Neural crest cell (in vitro differentiated cells): Measurements from ENCODE around the gene ZNF14. TPM values are rescaled to one million over a fixed set of nuclear protein-coding genes. Genes with fewer than 3 reads are reported as not detected.
"Not testable (repeated sequence)": the region's sequence is repeated elsewhere in the genome, so short reads cannot be mapped to it uniquely, and the experiment has no call there.

Source experiments
- DNase-seq: peaks from one replicate; pipeline ENCODE4 v3.0.0; 2021; ENCODE audit warnings: low read depth, mixed read lengths, low spot score
- H3K27ac Mint-ChIP-seq: one replicate; pipeline ENCODE4 v1.8.0; 2021; ENCODE audit warnings: mild to moderate bottlenecking, mixed read lengths; ENCODE audit not compliant: unreplicated experiment
- H3K27me3 Mint-ChIP-seq: 2 replicates; pipeline ENCODE4 v1.8.0; 2021; ENCODE audit warnings: low read depth, mild to moderate bottlenecking, mixed read lengths
- H3K36me3 Mint-ChIP-seq: 2 replicates; pipeline ENCODE4 v1.8.0; 2021; ENCODE audit warnings: low read depth, mild to moderate bottlenecking, mixed read lengths
- H3K4me1 Mint-ChIP-seq: 2 replicates; pipeline ENCODE4 v1.8.0; 2021; ENCODE audit warnings: mixed read lengths
- H3K4me3 Mint-ChIP-seq: one replicate; pipeline ENCODE4 v1.8.0; 2021; ENCODE audit warnings: mild to moderate bottlenecking, mixed read lengths
- H3K9me3 Mint-ChIP-seq: 2 replicates; pipeline ENCODE4 v1.8.0; 2021; ENCODE audit warnings: mixed read lengths
- total RNA-seq: library from RNA; stranded (reverse); gene quantifications from 2 replicates; pipeline ENCODE4 v1.2.1, GENCODE V29; 2021
- TF ChIP-seq, protein P1 (sequence below): fragments of 200-600 bp; sonication (generic); conservative IDR thresholded peaks from 2 replicates; pipeline ENCODE4 v1.5.0; 2021; ENCODE audit warnings: antibody characterized with exemption, mild to moderate bottlenecking

ZNF14 gene
- total RNA-seq, 1 donor from 2014 or later, result 9.3 TPM

DNA sequence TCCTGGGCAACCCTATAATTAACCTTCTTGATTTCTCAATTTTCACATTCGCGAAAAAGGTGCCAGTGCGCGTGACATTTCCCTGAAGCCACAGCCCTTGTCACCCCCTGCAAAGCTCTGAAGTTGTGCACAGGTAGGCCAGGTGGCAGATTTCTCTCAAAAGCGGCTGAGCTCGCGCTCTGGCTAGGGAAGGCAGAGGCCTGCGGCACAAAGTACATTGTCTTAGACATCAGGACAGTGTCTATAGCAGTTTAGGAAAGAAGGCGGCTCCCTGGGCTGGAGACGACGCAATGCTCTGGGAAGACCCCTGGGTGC is 42.9 kb upstream of the ZNF14 start:
- H3K36me3 Mint-ChIP-seq, result peaks cover 10% of the 10 kb centered on the region
- peaks cover 27% of the 10 kb centered on the region for H3K4me1 Mint-ChIP-seq
- no peak for DNase-seq
- H3K27ac Mint-ChIP-seq, result peak overlapping the region; percentile 76
- H3K9me3 Mint-ChIP-seq, result peaks cover 8% of the 10 kb centered on the region
- H3K4me3 Mint-ChIP-seq, result peak overlapping the region; percentile 96
- TF ChIP-seq, protein P1, sequence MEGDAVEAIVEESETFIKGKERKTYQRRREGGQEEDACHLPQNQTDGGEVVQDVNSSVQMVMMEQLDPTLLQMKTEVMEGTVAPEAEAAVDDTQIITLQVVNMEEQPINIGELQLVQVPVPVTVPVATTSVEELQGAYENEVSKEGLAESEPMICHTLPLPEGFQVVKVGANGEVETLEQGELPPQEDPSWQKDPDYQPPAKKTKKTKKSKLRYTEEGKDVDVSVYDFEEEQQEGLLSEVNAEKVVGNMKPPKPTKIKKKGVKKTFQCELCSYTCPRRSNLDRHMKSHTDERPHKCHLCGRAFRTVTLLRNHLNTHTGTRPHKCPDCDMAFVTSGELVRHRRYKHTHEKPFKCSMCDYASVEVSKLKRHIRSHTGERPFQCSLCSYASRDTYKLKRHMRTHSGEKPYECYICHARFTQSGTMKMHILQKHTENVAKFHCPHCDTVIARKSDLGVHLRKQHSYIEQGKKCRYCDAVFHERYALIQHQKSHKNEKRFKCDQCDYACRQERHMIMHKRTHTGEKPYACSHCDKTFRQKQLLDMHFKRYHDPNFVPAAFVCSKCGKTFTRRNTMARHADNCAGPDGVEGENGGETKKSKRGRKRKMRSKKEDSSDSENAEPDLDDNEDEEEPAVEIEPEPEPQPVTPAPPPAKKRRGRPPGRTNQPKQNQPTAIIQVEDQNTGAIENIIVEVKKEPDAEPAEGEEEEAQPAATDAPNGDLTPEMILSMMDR, result no peak
- no peaks in the 10 kb centered on the region for H3K27me3 Mint-ChIP-seq

DNA sequence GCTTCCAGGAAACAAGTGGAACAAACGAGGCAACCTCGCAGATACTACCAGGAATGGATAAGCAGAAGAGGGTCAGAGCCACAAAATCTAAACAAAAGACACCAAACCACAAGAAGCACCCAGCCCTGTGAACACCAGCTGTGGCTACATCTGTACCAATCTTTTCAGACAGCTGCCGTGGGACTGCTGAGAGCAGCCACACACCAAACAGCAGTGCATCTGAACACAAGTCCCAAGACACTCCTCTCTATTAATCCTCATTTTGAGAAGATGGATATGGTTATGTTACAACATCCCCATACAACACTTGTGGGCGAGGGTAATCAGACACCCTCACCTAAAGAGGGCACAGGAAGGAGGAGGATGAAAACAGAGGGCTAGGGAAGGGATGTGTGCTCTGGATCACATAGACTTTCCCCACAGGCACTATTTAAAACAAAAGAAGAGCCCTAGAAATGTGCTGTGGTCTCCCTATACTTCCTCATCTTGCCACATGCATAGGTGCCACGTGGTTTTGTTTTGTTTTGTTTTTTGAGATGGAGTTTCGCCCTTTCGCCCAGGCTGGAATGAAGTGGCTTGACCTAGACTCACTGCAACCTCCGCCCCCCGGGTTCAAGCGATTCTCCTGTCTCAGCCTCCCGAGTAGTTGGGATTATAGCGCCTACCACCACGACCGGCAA is 41.6 kb upstream of the ZNF14 start:
- Mint-ChIP-seq H3K4me1 (peaks cover 27% of the 10 kb centered on the region), H3K4me3 (peak overlapping the region; percentile 96), H3K9me3 (peaks cover 6% of the 10 kb centered on the region), H3K27ac (no peak overlapping the region), H3K27me3 (no peaks in the 10 kb centered on the region), H3K36me3 (peaks cover 7% of the 10 kb centered on the region)
- TF ChIP-seq, protein P1, result no peak
- no peak for DNase-seq

DNA sequence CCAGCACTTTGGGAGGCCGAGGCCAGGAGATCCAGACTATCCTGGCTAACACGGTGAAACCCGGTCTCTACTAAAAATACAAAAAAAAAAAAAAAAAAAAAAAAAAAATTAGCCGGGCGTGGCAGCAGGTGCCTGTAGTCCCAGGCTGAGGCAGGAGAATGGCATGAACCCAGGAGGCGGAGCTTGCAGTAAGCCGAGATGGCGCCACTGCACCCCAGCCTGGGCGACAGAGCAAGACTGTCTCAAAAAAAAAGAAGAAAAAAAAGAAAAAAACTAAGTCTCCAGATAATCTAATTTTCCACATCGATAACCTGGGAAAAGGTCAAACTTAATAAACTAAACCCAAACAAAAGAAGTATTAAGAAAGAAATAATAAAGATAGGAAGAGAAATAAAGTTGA is 39.1 kb upstream of the ZNF14 start:
- H3K27ac Mint-ChIP-seq, H3K9me3 Mint-ChIP-seq, H3K27me3 Mint-ChIP-seq, DNase-seq, H3K36me3 Mint-ChIP-seq: not testable (repeated sequence)
- Mint-ChIP-seq H3K4me3 (peak overlapping the region; percentile 62), H3K4me1 (peaks cover 15% of the 10 kb centered on the region)

DNA sequence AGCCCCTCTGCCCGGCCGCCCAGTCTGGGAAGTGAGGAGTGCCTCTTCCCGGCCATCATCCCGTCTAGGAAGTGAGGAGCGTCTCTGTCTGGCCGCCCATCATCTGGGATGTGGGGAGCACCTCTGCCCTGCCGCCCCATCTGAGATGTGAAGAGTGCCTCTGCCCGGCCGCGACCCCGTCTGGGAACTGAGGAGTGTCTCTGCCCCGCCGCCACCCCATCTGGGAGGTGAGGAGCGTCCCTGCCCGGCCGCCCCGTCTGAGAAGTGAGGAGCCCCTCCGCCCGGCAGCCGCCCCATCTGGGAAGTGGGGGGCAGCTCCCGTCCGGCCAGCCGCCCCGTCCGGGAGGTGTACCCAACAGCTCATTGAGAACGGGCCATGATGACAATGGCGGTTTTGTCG is 37.1 kb upstream of the ZNF14 start:
- not testable (repeated sequence) for DNase-seq, H3K27ac Mint-ChIP-seq

DNA sequence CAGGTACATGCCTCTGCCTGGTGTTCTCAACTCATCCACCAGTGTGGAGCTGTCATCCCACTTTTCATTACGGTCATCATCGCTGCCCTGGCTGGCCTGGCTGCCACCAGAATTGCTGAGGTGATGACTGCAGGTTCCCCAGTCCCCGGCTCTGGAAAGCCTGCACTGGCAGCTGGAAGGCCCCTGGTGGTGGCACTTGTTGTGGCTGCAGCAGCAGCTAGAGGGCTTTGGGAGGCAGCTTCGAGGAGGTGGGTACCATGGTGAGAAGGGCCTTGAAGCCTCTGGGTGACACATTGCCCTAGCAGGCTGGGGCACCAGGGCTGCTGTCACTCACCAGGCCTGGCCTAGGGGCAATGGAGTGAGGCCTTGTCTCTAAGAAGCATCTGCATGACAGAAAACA is 25.3 kb upstream of the ZNF14 start:
- Mint-ChIP-seq H3K9me3 (no peaks in the 10 kb centered on the region), H3K27me3 (no peaks in the 10 kb centered on the region), H3K4me1 (no peaks in the 10 kb centered on the region), H3K27ac (no peak overlapping the region), H3K36me3 (peaks cover 2% of the 10 kb centered on the region), H3K4me3 (no peak overlapping the region)
- DNase-seq, result no peak
- TF ChIP-seq, protein P1, result no peak

More for the DNA sequence above, 37.1 kb upstream of the ZNF14 start:
- not testable (repeated sequence) for H3K36me3 Mint-ChIP-seq, H3K4me1 Mint-ChIP-seq, H3K9me3 Mint-ChIP-seq, H3K27me3 Mint-ChIP-seq, H3K4me3 Mint-ChIP-seq

DNA sequence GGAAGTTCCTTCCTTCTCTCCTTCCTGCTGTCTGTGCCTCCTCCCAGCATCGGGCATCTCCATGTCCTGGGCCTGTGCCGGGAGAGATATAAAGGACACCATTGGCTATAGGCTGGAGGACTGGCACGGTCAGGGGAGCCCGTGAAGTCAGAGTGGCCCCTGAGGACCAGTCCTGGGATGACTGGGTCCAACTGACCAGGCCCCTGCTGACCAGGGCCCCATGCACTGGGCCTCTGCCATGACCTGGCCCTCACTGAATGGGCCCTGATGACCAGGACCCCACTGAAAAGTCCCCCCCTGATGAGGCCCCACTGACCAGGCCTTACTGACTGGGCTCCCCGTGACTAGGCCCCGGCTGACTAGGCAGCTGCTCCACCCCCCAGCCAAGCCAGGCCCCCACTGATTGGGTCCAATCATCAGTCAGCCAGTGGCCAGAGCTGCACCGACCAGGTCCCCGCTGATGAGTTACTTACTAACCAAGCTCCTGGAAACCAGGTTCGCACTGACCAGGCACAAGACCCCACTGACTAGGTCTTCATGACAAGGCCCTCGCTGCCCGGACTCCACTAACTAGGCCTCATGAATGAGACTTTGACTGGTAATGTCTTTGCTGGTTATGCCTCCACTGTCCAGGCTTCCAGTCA is 20.0 kb upstream of the ZNF14 start:
- peaks cover 3% of the 10 kb centered on the region for H3K9me3 Mint-ChIP-seq
- no peak overlapping the region for H3K4me3 Mint-ChIP-seq
- peaks cover 2% of the 10 kb centered on the region for H3K36me3 Mint-ChIP-seq
- H3K27ac Mint-ChIP-seq, result no peak overlapping the region
- no peaks in the 10 kb centered on the region for H3K4me1 Mint-ChIP-seq
- TF ChIP-seq, protein P1, result no peak
- DNase-seq, result no peak
- no peaks in the 10 kb centered on the region for H3K27me3 Mint-ChIP-seq
